ENCODE measurements around the gene MUC2. TPM values are rescaled to one million over a fixed set of nuclear protein-coding genes. Genes with fewer than 3 reads are reported as not detected.

Gene MUC2
- total and polyA plus RNA-seq, 9 of the 15 experiments (the other 6 are each of a cell fraction or from before 2014, with no cell fraction given), result under 0.01 to 0.18 TPM; not detected in 7

GRCh38 chr11:1042626-1043562, 31.8 kb upstream of the MUC2 start:
- FAIRE-seq (no peak), ATAC-seq (no peak), DNase-seq (ENCODE audit: extremely low read depth in 1 of 4, low spot score in 3 of 4) (no peak)
- TF ChIP-seq ETS1 (conservative IDR thresholded peaks at IDR 0.05; ENCODE audit: control insufficient read depth, low read depth, low read length) (no peak), HNRNPL (IDR thresholded peaks at IDR 0.05; ENCODE audit: low read depth, low read length) (0 out of 2 replicates have a peak, but pooled peaks have one; percentile 39)
- Histone ChIP-seq H3K9ac (ENCODE audit: insufficient read depth in 1 of 2, low read depth in 2 of 2, low read length in 2 of 2) (no peak overlapping the region), H3K9me3 (replicated peaks; ENCODE audit: control insufficient read depth, insufficient read depth, low read depth, low read length) (no peaks in the 10 kb centered on the region), H3K27ac (ENCODE audit: extremely low read depth, low read depth, low read length) (no peak overlapping the region), H3K9me1 (ENCODE audit: control insufficient read depth, insufficient read depth, low read length) (no peaks in the 10 kb centered on the region), H3K4me2 (ENCODE audit: insufficient read depth, low read length) (no peak overlapping the region), H3K79me2 (ENCODE audit: control insufficient read depth, insufficient read depth, low read length) (no peaks in the 10 kb centered on the region), H4K20me1 (replicated peaks; ENCODE audit: control insufficient read depth, insufficient read depth, low read length) (peaks cover 13% of the 10 kb centered on the region; the same call in 1 of the 2 replicates), H3K27me3 (ENCODE audit: control insufficient read depth in 2 of 2, insufficient read depth in 2 of 2, low read length in 2 of 2) (peaks cover 16 to 49% of the 10 kb centered on the region in 2 experiments), H3K4me1 (replicated peaks in 1 of 2; ENCODE audit: control insufficient read depth in 2 of 2, insufficient read depth in 2 of 2, low read length in 2 of 2) (peaks cover 0 to 40% of the 10 kb centered on the region in 2 experiments; a peak in 2 of 5 replicates), H2AFZ (ENCODE audit: low read depth, low read length) (no peak overlapping the region), H3K4me3 (no peak overlapping the region), H3K36me3 (ENCODE audit: control insufficient read depth, insufficient read depth, low read length) (no peaks in the 10 kb centered on the region)
- intact Hi-C loops (cut with micrococcal nuclease), result no loop called here
- ChIA-PET CTCF (ENCODE audit: low intra/inter-chr PET ratio) (no interaction called here), POLR2A (interaction anchor here (0.6 to 1.0 kb wide), 3 partner anchors 11 to 202 kb away, joined by 3 to 5 read pairs (median 3); no protein-coding TSS in a partner anchor)
- in situ Hi-C loops (cut with MboI), result no loop called here
- 14% methylated on average over 19 of the region's 26 CpGs for WGBS (ENCODE audit: insufficient coverage, low coverage, missing lambda C conversion rate)
- no TSS peak for BruUV-seq (replicated peaks)
